Smooth muscle cell (in vitro differentiated cells): ENCODE measurements around the gene CPD. TPM values are rescaled to one million over a fixed set of nuclear protein-coding genes. Genes with fewer than 3 reads are reported as not detected.

Source experiments
- DNase-seq: peaks from one replicate; lab custom pipeline; 2025; ENCODE audit not compliant: unreplicated experiment; lab: John Stamatoyannopoulos, UW
- H2AFZ ChIP-seq: fragments of 200-600 bp; sonication (generic); 2 replicates; pipeline ENCODE4 v1.6.0; 2016; ENCODE audit warnings: antibody characterized with exemption, low read depth, mild to moderate bottlenecking
- H3F3A ChIP-seq: fragments of 200-600 bp; sonication (generic); 2 replicates; pipeline ENCODE4 v1.6.0; 2017; ENCODE audit warnings: antibody characterized with exemption, low read depth
- H3K27ac ChIP-seq: fragments of 200-600 bp; sonication (generic); 2 replicates; pipeline ENCODE4 v1.5.1; 2016; ENCODE audit warnings: low read depth, mild to moderate bottlenecking
- H3K27me3 ChIP-seq: fragments of 200-600 bp; sonication (generic); 2 replicates; pipeline ENCODE4 v1.6.1; 2016; ENCODE audit warnings: low read depth, mild to moderate bottlenecking
- H3K36me3 ChIP-seq: fragments of 200-600 bp; sonication (generic); 2 replicates; pipeline ENCODE4 v1.5.1; 2016; ENCODE audit warnings: low read depth
- H3K4me1 ChIP-seq: fragments of 200-600 bp; sonication (generic); 2 replicates; pipeline ENCODE4 v1.5.1; 2016; ENCODE audit warnings: low read depth
- H3K4me2 ChIP-seq: fragments of 200-600 bp; sonication (generic); 2 replicates; pipeline ENCODE4 v1.6.0; 2016; ENCODE audit warnings: mild to moderate bottlenecking
- H3K4me3 ChIP-seq: fragments of 200-600 bp; sonication (generic); 2 replicates; pipeline ENCODE4 v1.5.1; 2016; ENCODE audit warnings: mild to moderate bottlenecking
- H3K79me2 ChIP-seq: fragments of 200-600 bp; sonication (generic); 2 replicates; pipeline ENCODE4 v1.6.0; 2016; ENCODE audit warnings: low read depth, mild to moderate bottlenecking
- H3K9ac ChIP-seq: fragments of 200-600 bp; sonication (generic); 2 replicates; pipeline ENCODE4 v1.6.0; 2016; ENCODE audit warnings: low read depth
- H3K9me3 ChIP-seq: fragments of 200-600 bp; sonication (generic); replicated peaks from 2 replicates; pipeline ENCODE4 v1.5.1; 2016; ENCODE audit warnings: low read depth
- H4K20me1 ChIP-seq: fragments of 200-600 bp; sonication (generic); 2 replicates; pipeline ENCODE4 v1.6.0; 2016; ENCODE audit warnings: low read depth
- WGBS: methylation state at CpG from one replicate; pipeline ENCODE4 v1.1.7; 2016; ENCODE audit warnings: low lambda C conversion rate; 5-methylcytosine and 5-hydroxymethylcytosine counted together
- polyA plus RNA-seq: library from polyadenylated mRNA; unstranded; fragments of >200 nt; fragmentation: Nextera tagmentation; extraction: Ambion mirVana; gene quantifications from 2 replicates; pipeline ENCODE4 v1.2.1, GENCODE V29; 2016
- total RNA-seq: library from RNA; depleted of rRNA; stranded (reverse); fragments of >200 nt; gene quantifications from 2 replicates; pipeline ENCODE4 v1.2.3, GENCODE V29; 2014
- TF ChIP-seq, protein P1 (sequence below): fragments of 200-600 bp; sonication (generic); IDR thresholded peaks from 2 replicates; pipeline ENCODE4 v1.5.1; 2017; ENCODE audit warnings: borderline replicate concordance, mild to moderate bottlenecking, antibody characterized with exemption; ENCODE audit not compliant: insufficient read depth, poor library complexity, severe bottlenecking

Gene CPD
- total and polyA plus RNA-seq, 2 experiments from 2014 or later, result 16.8 to 68.5 TPM

GRCh38 chr17:30379903-30380381, 1.2 kb downstream of the CPD start:
- Histone ChIP-seq H3K4me2 (peak overlapping the region; percentile 89), H3K27me3 (no peaks in the 10 kb centered on the region), H3K27ac (no peak overlapping the region), H3K36me3 (no peaks in the 10 kb centered on the region), H3K4me1 (peaks cover 49% of the 10 kb centered on the region), H3K4me3 (peak overlapping the region; percentile 95), H3K9me3 (no peaks in the 10 kb centered on the region), H3F3A (peaks cover 9% of the 10 kb centered on the region), H4K20me1 (peaks cover 35% of the 10 kb centered on the region), H2AFZ (peak overlapping the region; percentile 99), H3K79me2 (peaks cover 47% of the 10 kb centered on the region), H3K9ac (peak overlapping the region; percentile 66)
- TF ChIP-seq, protein P1, sequence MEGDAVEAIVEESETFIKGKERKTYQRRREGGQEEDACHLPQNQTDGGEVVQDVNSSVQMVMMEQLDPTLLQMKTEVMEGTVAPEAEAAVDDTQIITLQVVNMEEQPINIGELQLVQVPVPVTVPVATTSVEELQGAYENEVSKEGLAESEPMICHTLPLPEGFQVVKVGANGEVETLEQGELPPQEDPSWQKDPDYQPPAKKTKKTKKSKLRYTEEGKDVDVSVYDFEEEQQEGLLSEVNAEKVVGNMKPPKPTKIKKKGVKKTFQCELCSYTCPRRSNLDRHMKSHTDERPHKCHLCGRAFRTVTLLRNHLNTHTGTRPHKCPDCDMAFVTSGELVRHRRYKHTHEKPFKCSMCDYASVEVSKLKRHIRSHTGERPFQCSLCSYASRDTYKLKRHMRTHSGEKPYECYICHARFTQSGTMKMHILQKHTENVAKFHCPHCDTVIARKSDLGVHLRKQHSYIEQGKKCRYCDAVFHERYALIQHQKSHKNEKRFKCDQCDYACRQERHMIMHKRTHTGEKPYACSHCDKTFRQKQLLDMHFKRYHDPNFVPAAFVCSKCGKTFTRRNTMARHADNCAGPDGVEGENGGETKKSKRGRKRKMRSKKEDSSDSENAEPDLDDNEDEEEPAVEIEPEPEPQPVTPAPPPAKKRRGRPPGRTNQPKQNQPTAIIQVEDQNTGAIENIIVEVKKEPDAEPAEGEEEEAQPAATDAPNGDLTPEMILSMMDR, result no peak
- no peak for DNase-seq
- 14% methylated on average over 5 of the region's 5 CpGs for WGBS

- no peaks in the 10 kb centered on the region for H3K27me3 ChIP-seq
- peaks cover 49% of the 10 kb centered on the region for H3K4me1 ChIP-seq
- H2AFZ ChIP-seq, result no peak overlapping the region
- no peaks in the 10 kb centered on the region for H3K9me3 ChIP-seq
- no peak overlapping the region for H3K9ac ChIP-seq
- 73% methylated on average over 7 of the region's 7 CpGs for WGBS
- H3F3A ChIP-seq, result peaks cover 7% of the 10 kb centered on the region
- peaks cover 35% of the 10 kb centered on the region for H4K20me1 ChIP-seq
- H3K4me2 ChIP-seq, result peak overlapping the region; percentile 89
- no peak for DNase-seq
- H3K36me3 ChIP-seq, result peaks cover 3% of the 10 kb centered on the region
- no peak overlapping the region for H3K27ac ChIP-seq
- H3K79me2 ChIP-seq, result peaks cover 47% of the 10 kb centered on the region
- H3K4me3 ChIP-seq, result peak overlapping the region; percentile 95
- TF ChIP-seq, protein P1, result no peak
Measured at GRCh38 chr17:30380643-30381339, 2.1 kb downstream of the CPD start.

- no peak overlapping the region for H3K27ac ChIP-seq
- H4K20me1 ChIP-seq, result peaks cover 35% of the 10 kb centered on the region
- H3K4me2 ChIP-seq, result peak overlapping the region; percentile 89
- H3K9ac ChIP-seq, result no peak overlapping the region
- DNase-seq, result no peak
- TF ChIP-seq, protein P1, result no peak
- H2AFZ ChIP-seq, result no peak overlapping the region
- peaks cover 2% of the 10 kb centered on the region for H3F3A ChIP-seq
- H3K79me2 ChIP-seq, result peaks cover 47% of the 10 kb centered on the region
- H3K4me3 ChIP-seq, result peak overlapping the region; percentile 95
- peaks cover 48% of the 10 kb centered on the region for H3K4me1 ChIP-seq
- no peaks in the 10 kb centered on the region for H3K27me3 ChIP-seq
- WGBS, result 96% methylated on average over 2 of the region's 2 CpGs
- H3K9me3 ChIP-seq, result no peaks in the 10 kb centered on the region
- peaks cover 3% of the 10 kb centered on the region for H3K36me3 ChIP-seq
Measured at GRCh38 chr17:30381340-30381659, 2.6 kb downstream of the CPD start.

- no peak overlapping the region for H3K9ac ChIP-seq
- DNase-seq, result no peak
- peaks cover 38% of the 10 kb centered on the region for H3K4me1 ChIP-seq
- H3K4me2 ChIP-seq, result no peak overlapping the region
- H3K36me3 ChIP-seq, result peaks cover 3% of the 10 kb centered on the region
- TF ChIP-seq, protein P1, result no peak
- H3K27me3 ChIP-seq, result no peaks in the 10 kb centered on the region
- H2AFZ ChIP-seq, result no peak overlapping the region
- H3K79me2 ChIP-seq, result peaks cover 47% of the 10 kb centered on the region
- no peak overlapping the region for H3K4me3 ChIP-seq
- 76% methylated on average over 1 of the region's 1 CpG for WGBS
- H3K9me3 ChIP-seq, result no peaks in the 10 kb centered on the region
- H3K27ac ChIP-seq, result no peak overlapping the region
- peaks cover 35% of the 10 kb centered on the region for H4K20me1 ChIP-seq
- H3F3A ChIP-seq, result no peaks in the 10 kb centered on the region
Measured at GRCh38 chr17:30382345-30382744, 3.6 kb downstream of the CPD start.
